ENCODE data around the gene TMC5.
"Not testable (repeated sequence)": the region's sequence is repeated elsewhere in the genome, so short reads cannot be mapped to it uniquely, and the experiment has no call there.

TMC5 gene

DNA sequence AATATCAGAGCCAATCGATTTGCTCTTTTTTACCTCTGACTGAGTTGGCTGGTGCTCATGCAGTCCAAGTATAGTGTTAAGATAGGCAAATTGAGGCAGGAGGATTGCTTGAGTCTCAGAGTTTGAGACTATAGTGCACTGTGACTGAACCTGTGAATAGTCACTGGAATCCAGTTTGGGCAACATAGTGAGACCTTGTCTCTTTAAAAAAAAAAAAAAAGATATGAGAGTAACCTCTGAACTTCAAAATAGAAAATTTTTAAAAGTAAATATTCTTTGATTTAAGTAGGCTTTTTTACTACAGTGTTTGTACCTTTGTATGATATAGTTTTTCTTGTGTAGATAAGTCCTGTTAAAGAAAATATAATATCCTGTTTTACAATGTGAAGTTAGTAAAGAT lies 109.5 kb downstream of the TMC5 start:
- in situ Hi-C loops (cut with MboI; ENCODE audit: low sequenced_read_pairs) = no loop called here

DNA sequence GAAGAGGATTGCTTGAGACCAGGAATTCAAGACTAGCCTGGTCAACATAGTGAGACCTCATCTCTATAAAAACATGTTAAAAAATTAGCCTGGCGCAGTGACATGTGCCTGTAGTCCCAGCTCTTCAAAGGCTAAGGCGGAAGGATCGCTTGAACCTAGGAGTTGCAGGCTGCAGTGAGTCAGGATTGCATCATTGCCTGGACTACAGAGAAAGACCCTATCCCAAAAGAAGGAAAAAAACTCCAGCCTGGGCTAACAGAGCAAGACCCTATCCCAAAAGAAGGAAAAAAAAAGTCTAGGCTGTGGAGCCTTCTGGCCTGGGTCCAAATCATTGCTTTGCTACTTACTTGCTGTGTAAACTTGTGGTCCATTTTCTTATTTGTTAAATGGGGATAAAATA lies 111.0 kb downstream of the TMC5 start:
- in situ Hi-C loops (cut with MboI; ENCODE audit: low sequenced_read_pairs) = no loop called here

DNA sequence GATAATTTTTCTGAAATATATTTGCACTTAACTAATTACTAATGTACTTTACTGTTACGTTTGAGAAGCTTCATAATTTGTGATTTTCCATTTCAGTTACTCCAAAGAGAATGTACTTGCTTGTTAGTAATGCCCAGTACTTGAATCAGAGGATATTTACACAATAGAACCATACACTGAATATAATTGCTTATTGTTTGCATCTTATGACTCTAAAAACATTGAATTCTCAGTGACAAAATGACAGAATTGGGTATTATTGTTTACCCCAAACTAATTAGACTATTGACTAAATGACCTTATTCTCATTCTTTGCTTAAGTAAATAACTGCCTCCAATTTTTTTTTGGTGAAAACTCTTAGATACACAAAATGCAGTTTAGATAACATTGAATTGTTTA lies 114.9 kb downstream of the TMC5 start:
- in situ Hi-C loops (cut with MboI; ENCODE audit: low sequenced_read_pairs) = no loop called here

DNA sequence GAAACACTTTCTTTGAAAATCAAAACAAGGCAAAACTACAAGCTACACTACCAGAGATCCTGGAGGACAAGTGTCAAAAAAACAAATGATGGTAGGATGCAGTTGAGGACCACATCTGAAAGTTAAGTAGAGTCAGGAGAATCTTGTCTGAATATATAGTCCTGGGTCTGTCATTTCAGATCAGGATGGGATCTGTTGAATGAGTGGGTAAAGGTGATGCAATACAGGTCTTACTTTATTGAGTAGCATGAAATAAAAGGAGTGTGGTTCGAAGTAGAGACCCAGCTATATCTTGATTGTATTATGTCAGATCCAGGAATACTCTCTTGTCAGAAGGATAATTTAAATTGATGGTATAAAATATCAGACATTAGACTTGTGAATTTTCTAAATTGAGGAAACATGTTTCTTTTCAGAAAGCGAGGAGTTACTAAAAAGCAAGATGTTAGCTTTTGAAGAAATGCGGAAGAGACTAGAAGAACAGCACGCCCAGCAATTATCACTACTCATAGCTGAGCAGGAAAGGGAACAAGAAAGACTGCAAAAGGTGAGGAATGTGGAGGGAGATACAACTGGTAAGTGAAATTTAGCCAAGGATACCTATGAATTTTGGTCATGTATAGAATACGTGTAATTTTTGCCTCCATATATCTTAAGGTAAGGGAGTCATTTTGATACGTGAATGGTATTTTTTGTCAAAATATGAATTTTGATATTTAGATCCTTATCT lies 122.7 kb downstream of the TMC5 start:
- in situ Hi-C loops (cut with MboI; ENCODE audit: low sequenced_read_pairs) = no loop called here

DNA sequence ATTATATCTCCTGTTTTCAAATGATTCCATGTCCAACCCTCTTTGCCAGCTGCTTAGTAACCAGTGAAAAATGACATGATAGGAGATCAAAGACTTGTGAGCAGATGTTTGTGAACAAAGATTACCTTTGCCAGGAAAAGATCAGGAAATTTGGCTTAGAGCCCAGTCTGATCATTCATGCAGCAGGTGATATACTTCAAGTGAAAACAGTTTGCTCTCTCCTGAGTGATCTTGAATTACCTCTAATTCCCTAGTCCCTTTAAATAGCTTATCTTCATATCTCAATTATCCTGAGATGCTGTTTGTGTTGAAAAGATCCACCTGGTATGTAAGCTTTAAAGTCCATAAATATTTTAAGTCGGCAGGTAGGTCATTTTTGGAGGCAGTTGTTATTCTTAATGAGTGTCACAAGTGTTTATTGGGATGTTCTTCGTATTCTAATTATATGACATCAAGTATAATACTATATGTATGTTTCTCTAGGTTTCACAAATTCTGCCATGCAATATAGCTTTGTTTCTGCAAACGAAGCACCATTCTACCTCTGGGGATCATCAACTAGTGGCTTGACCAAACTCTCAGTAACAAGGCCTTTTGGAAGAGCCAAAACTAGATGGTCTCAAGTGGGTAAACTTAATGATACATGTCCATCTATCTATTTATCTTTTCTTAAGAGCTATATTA lies 124.6 kb downstream of the TMC5 start:
- in situ Hi-C loops (cut with MboI; ENCODE audit: low sequenced_read_pairs) = no loop called here

DNA sequence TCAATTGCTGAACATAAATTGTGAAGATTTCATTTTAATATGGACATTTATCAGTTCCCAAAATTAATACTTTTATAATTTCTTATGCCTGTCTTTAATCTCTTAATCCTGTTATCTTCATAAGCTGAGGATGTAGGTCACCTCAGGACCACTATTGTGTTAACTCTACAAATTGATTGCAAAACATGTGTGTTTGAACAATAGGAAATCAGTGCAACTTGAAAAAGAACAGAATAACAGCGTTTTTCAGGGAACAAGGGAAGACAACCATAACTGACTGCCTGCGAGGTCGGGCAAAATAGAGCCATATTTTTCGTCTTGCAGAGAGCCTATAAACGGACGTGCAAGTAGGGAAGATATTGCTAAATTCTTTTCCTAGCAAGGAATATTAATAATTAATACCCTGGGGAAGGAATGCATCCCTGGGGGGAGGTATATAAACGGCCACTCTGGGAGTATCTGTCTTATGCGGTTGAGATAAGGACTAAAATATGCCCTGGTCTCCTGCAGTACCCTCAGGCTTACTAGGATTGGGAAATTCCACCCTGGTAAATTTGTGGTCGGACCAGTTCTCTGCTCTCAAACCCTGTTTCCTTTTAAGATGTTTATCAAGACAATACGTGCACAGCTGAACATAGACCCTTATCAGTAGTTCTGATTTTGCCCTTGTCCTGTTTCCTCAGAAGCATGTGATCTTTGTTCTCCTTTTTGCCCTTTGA lies 125.8 kb downstream of the TMC5 start:
- in situ Hi-C loops (cut with MboI; ENCODE audit: low sequenced_read_pairs) = not testable (repeated sequence)

DNA sequence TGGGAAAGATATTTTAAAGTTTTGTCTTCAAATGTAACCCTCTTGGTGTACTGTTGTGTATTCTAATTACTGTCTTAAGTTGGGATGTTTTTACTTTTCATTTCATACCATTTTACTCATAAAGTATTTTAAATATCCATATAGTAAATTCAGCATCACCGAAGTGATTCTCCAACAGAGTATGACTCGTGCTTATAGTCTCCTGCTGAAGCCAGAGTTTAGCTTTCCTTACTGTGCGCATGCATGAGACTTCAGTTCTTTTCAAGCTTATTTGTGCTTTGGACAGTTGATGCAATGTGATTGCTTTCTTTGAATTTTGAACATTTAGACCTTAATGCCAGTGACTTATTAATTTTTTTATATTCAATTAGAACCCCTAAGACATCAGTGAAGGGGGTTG lies 130.5 kb downstream of the TMC5 start:
- in situ Hi-C loops (cut with MboI; ENCODE audit: low sequenced_read_pairs) = no loop called here
